ENCODE data around the gene SPACA4.

GRCh38 chr19:48575931-48576622, 30.5 kb upstream of the SPACA4 start:
- no peak for TF ChIP-seq CTCF (conservative IDR thresholded peaks at IDR 0.05; ENCODE audit: low read length)
- no peak for TF ChIP-seq EZH2phosphoT487 (IDR thresholded peaks at IDR 0.05; ENCODE audit: borderline replicate concordance)
